HepG2 (cell line): ENCODE results near the gene DUS2. TPM values are rescaled to one million over a fixed set of nuclear protein-coding genes. Genes with fewer than 3 reads are reported as not detected.
A peak's percentile ranks its signal among the peaks of the same experiment; 100 is the strongest.

Experiments used
- GPN1 ChIP-seq: sonication (generic); formaldehyde crosslinking; IDR thresholded peaks from 2 replicates; pipeline ENCODE4 v1.5.1; 2020; ENCODE audit warnings: missing genetic modification reagents, borderline replicate concordance
- MAZ ChIP-seq, 2 experiments: sonication (generic) in 1 of 2; formaldehyde crosslinking in 1 of 2; IDR thresholded peaks; 2 replicates each; pipeline versions ENCODE4 v1.5.0 to v1.6.1; 2012 to 2020; ENCODE audit warnings: low read depth in 2 of 2, mild to moderate bottlenecking in 2 of 2, borderline replicate concordance in 1 of 2, improper control_type of control experiment in 1 of 2, low read length in 1 of 2, missing genetic modification reagents in 1 of 2, moderate library complexity in 1 of 2
- SP2 ChIP-seq: sonication (generic); formaldehyde crosslinking; IDR thresholded peaks from 2 replicates; pipeline ENCODE4 v1.5.1; 2020; ENCODE audit warnings: mild to moderate bottlenecking, missing genetic modification reagents
- TGIF2 ChIP-seq: IDR thresholded peaks from 2 replicates; pipeline ENCODE4 v1.6.1; 2016; ENCODE audit warnings: control low read depth, missing compliant biosample characterization
- TOPORS ChIP-seq: sonication (generic); formaldehyde crosslinking; IDR thresholded peaks from 2 replicates; pipeline ENCODE4 v1.8.0; 2023; ENCODE audit warnings: mild to moderate bottlenecking, missing genetic modification reagents
- ZFP82 ChIP-seq: sonication (generic); formaldehyde crosslinking; IDR thresholded peaks from 2 replicates; pipeline ENCODE4 v1.5.1; 2020; ENCODE audit warnings: mild to moderate bottlenecking, missing genetic modification reagents, borderline replicate concordance
- ZNF282 ChIP-seq: fragments of 450-650 bp; IDR thresholded peaks from 2 replicates; pipeline ENCODE4 v1.6.1; 2018; ENCODE audit not compliant: partially characterized antibody
- ZNF546 ChIP-seq: sonication (generic); formaldehyde crosslinking; conservative IDR thresholded peaks from 2 replicates; pipeline ENCODE4 v1.8.1; 2023; ENCODE audit warnings: mild to moderate bottlenecking, missing genetic modification reagents
- ZNF652 ChIP-seq: IDR thresholded peaks from 2 replicates; pipeline ENCODE4 v1.6.1; 2016; ENCODE audit warnings: low read depth, borderline replicate concordance
- ZNF7 ChIP-seq: IDR thresholded peaks from 2 replicates; pipeline ENCODE4 v1.6.1; 2016; ENCODE audit warnings: missing biosample characterization, missing genetic modification reagents
- polyA plus RNA-seq, 8 experiments: library from polyadenylated mRNA; depleted of rRNA in 3 of 8; stranded (reverse) in 7 of 8; unstranded in 1 of 8; fragments of >200 nt; fragmentation: Illumina TruSeq in 4 of 8; extraction: Trizol in 4 of 8; gene quantifications; 2 replicates each; pipeline versions ENCODE4 v1.2.1 to v1.2.3, GENCODE V29; 2011 to 2016; ENCODE audit warnings: low read depth in 4 of 8, missing spikeins in 1 of 8, mixed read lengths in 1 of 8; ENCODE audit not compliant: insufficient read depth in 1 of 8
- total RNA-seq, 5 experiments: library from RNA; depleted of rRNA; stranded (reverse); fragments of >200 nt; fragmentation: Illumina TruSeq; extraction: Trizol; gene quantifications; 2 replicates each; pipeline ENCODE4 v1.2.3, GENCODE V29; 2016; ENCODE audit warnings: low read depth in 1 of 5
- TF ChIP-seq, protein P1 (sequence below): IDR thresholded peaks from 2 replicates; pipeline ENCODE4 v1.6.1; 2016; ENCODE audit warnings: low read depth, missing genetic modification reagents, missing compliant biosample characterization
- TF ChIP-seq, protein P2 (sequence below): sonication (generic); formaldehyde crosslinking; IDR thresholded peaks from 2 replicates; pipeline ENCODE4 v1.5.1; 2020; ENCODE audit warnings: mild to moderate bottlenecking, missing genetic modification reagents, borderline replicate concordance
- TF ChIP-seq, protein P3 (sequence below): IDR thresholded peaks from 2 replicates; pipeline ENCODE4 v1.6.1; 2016; ENCODE audit warnings: low read depth, control low read depth
- TF ChIP-seq, protein P4 (sequence below): sonication (generic); formaldehyde crosslinking; IDR thresholded peaks from 2 replicates; pipeline ENCODE4 v1.4.0; 2020; ENCODE audit warnings: mild to moderate bottlenecking, missing genetic modification reagents
- TF ChIP-seq, protein P5 (sequence below): sonication (generic); formaldehyde crosslinking; IDR thresholded peaks from 2 replicates; pipeline ENCODE4 v1.8.0; 2022; ENCODE audit warnings: low read depth, missing genetic modification reagents

Gene DUS2
- total and polyA plus RNA-seq, 2 of the 13 experiments (the other 11 are each of a cell fraction or from before 2014, with no cell fraction given) = 17.8 to 25.1 TPM

DNA sequence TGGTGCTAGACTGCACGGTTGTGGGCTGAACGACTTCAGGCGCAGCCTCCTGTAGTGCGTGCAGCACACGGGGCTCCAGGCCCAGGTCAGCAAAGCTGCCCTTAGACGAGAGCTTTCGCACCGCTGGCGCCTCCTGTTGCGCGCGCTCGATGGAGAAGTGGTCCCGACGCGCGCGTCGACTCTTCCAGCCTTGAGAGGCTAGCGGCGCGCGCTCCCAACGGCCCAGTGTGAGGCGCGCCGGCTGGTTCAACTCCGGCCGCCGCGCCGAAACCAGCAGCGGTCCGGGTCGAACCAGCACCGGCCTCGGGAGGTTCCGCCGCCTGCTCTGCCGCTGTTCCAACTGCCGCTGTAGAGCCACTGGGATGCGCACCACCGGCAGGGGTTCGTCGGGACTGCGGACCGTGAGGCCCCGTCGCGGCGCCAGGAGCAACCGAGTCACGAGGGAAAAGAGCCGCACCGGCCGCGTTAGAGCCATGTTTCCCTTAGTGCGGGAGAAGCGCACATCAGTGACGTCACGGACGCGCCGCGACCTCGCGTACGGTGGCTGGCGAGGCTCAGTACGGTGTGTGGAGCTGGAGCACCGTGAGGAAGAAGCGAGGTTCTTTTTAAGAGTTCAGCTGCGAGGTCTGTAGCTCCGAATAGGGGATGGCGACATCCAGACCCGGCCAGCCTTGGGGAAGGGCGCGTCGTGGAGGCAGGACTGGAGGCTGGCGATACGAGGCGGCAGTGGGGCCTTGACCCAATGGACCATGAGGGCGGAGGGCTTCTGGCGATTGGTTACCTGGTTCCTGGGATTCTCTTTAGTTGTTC lies at the start of gene DUS2, which contains the start of gene DDX28 (continued):
- TF ChIP-seq, protein P1, sequence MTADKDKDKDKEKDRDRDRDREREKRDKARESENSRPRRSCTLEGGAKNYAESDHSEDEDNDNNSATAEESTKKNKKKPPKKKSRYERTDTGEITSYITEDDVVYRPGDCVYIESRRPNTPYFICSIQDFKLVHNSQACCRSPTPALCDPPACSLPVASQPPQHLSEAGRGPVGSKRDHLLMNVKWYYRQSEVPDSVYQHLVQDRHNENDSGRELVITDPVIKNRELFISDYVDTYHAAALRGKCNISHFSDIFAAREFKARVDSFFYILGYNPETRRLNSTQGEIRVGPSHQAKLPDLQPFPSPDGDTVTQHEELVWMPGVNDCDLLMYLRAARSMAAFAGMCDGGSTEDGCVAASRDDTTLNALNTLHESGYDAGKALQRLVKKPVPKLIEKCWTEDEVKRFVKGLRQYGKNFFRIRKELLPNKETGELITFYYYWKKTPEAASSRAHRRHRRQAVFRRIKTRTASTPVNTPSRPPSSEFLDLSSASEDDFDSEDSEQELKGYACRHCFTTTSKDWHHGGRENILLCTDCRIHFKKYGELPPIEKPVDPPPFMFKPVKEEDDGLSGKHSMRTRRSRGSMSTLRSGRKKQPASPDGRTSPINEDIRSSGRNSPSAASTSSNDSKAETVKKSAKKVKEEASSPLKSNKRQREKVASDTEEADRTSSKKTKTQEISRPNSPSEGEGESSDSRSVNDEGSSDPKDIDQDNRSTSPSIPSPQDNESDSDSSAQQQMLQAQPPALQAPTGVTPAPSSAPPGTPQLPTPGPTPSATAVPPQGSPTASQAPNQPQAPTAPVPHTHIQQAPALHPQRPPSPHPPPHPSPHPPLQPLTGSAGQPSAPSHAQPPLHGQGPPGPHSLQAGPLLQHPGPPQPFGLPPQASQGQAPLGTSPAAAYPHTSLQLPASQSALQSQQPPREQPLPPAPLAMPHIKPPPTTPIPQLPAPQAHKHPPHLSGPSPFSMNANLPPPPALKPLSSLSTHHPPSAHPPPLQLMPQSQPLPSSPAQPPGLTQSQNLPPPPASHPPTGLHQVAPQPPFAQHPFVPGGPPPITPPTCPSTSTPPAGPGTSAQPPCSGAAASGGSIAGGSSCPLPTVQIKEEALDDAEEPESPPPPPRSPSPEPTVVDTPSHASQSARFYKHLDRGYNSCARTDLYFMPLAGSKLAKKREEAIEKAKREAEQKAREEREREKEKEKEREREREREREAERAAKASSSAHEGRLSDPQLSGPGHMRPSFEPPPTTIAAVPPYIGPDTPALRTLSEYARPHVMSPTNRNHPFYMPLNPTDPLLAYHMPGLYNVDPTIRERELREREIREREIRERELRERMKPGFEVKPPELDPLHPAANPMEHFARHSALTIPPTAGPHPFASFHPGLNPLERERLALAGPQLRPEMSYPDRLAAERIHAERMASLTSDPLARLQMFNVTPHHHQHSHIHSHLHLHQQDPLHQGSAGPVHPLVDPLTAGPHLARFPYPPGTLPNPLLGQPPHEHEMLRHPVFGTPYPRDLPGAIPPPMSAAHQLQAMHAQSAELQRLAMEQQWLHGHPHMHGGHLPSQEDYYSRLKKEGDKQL (CRISPR knock-in tag) = no peak; the same call in 1 of the 2 replicates
- TF ChIP-seq ZNF546 (CRISPR knock-in tag) = peak; percentile 94
- TF ChIP-seq, protein P2, sequence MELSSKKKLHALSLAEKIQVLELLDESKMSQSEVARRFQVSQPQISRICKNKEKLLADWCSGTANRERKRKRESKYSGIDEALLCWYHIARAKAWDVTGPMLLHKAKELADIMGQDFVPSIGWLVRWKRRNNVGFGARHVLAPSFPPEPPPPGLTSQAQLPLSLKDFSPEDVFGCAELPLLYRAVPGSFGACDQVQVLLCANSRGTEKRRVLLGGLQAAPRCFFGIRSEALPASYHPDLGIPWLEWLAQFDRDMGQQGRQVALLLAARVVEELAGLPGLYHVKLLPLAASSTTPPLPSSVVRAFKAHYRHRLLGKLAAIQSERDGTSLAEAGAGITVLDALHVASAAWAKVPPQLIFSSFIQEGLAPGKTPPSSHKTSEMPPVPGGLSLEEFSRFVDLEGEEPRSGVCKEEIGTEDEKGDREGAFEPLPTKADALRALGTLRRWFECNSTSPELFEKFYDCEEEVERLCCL (CRISPR knock-in tag) = 0 out of 2 replicates have a peak, but pooled peaks have one; percentile 63
- TF ChIP-seq, protein P3, sequence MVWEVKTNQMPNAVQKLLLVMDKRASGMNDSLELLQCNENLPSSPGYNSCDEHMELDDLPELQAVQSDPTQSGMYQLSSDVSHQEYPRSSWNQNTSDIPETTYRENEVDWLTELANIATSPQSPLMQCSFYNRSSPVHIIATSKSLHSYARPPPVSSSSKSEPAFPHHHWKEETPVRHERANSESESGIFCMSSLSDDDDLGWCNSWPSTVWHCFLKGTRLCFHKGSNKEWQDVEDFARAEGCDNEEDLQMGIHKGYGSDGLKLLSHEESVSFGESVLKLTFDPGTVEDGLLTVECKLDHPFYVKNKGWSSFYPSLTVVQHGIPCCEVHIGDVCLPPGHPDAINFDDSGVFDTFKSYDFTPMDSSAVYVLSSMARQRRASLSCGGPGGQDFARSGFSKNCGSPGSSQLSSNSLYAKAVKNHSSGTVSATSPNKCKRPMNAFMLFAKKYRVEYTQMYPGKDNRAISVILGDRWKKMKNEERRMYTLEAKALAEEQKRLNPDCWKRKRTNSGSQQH (CRISPR knock-in tag) = peak; percentile 99
- peak; percentile 55; the same call in 1 of the 2 replicates for TF ChIP-seq MAZ (IDR thresholded peaks at IDR 0.05; ENCODE audit: borderline replicate concordance, low read depth, low read length)
- peak; percentile 79 for TF ChIP-seq MAZ (CRISPR knock-in tag; IDR thresholded peaks at IDR 0.05; ENCODE audit: low read depth)
- no peak for TF ChIP-seq GPN1
- peak; percentile 63; the same call in 1 of the 2 replicates for TF ChIP-seq ZNF652 (CRISPR knock-in tag)
- TF ChIP-seq ZNF7 (CRISPR knock-in tag) = no peak; the same call in 1 of the 2 replicates
- TF ChIP-seq ZNF282 = no peak
- peak; percentile 98 for TF ChIP-seq TOPORS (CRISPR knock-in tag)
- TF ChIP-seq TGIF2 (CRISPR knock-in tag) = peak; percentile 97
- TF ChIP-seq SP2 = peak; percentile 56
- peak; percentile 98; the same call in 1 of the 2 replicates for TF ChIP-seq ZFP82 (CRISPR knock-in tag)
- TF ChIP-seq, protein P4, sequence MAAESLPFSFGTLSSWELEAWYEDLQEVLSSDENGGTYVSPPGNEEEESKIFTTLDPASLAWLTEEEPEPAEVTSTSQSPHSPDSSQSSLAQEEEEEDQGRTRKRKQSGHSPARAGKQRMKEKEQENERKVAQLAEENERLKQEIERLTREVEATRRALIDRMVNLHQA (CRISPR knock-in tag) = no peak
- TF ChIP-seq, protein P5, sequence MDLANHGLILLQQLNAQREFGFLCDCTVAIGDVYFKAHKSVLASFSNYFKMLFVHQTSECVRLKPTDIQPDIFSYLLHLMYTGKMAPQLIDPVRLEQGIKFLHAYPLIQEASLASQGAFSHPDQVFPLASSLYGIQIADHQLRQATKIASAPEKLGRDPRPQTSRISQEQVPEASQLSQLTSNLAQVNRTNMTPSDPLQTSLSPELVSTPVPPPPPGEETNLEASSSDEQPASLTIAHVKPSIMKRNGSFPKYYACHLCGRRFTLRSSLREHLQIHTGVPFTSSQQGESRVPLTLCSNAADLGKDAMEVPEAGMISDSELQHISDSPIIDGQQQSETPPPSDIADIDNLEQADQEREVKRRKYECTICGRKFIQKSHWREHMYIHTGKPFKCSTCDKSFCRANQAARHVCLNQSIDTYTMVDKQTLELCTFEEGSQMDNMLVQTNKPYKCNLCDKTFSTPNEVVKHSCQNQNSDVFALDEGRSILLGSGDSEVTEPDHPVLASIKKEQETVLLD (CRISPR knock-in tag) = peak; percentile 59
